ENCODE results near the gene HRCT1.

Gene HRCT1

GRCh38 chr9:35914301-35914807, 8.4 kb downstream of the HRCT1 start:
- H3K4me3 ChIP-seq (ENCODE audit: low read depth in 1 of 2, low read length in 2 of 2), result no peak overlapping the region
- no peaks in the 10 kb centered on the region for H3K36me3 ChIP-seq (ENCODE audit: insufficient read depth, low read length)
- H3K27ac ChIP-seq (ENCODE audit: low read length), result no peak overlapping the region
- no peaks in the 10 kb centered on the region for H3K27me3 ChIP-seq (ENCODE audit: insufficient read depth, low read length, poor library complexity)
- ATAC-seq (ENCODE audit: insufficient read depth, low read depth), result no peak; the same call in 2 of the 3 replicates
- no peaks in the 10 kb centered on the region for H4K20me1 ChIP-seq (ENCODE audit: insufficient read depth, low read length)
- no peak overlapping the region for H3K4me2 ChIP-seq (ENCODE audit: insufficient read depth, low read length)
- peaks cover 20% of the 10 kb centered on the region for H3K4me1 ChIP-seq (ENCODE audit: insufficient read depth, low read length)
- H2AFZ ChIP-seq (ENCODE audit: low read depth, low read length), result no peak overlapping the region
- H3K9ac ChIP-seq (ENCODE audit: low read depth, low read length), result no peak overlapping the region
- no peak for TF ChIP-seq CTCF (IDR thresholded peaks at IDR 0.05; ENCODE audit: borderline replicate concordance, extremely low read depth, low read length, poor library complexity, severe bottlenecking)
- no peak for TF ChIP-seq EZH2 (IDR thresholded peaks at IDR 0.05; ENCODE audit: borderline replicate concordance, low read depth, low read length, severe bottlenecking)
- H3K9me3 ChIP-seq (ENCODE audit: insufficient read depth, low read length, severe bottlenecking), result no peaks in the 10 kb centered on the region
- no peak for DNase-seq
- no peaks in the 10 kb centered on the region for H3K79me2 ChIP-seq (ENCODE audit: insufficient read depth, low read length)

- no peak overlapping the region for H3K9ac ChIP-seq (ENCODE audit: low read depth, low read length)
- ATAC-seq (ENCODE audit: insufficient read depth, low read depth), result no peak
Observed at GRCh38 chr9:35915681-35916294, 9.8 kb downstream of the HRCT1 start.

DNA sequence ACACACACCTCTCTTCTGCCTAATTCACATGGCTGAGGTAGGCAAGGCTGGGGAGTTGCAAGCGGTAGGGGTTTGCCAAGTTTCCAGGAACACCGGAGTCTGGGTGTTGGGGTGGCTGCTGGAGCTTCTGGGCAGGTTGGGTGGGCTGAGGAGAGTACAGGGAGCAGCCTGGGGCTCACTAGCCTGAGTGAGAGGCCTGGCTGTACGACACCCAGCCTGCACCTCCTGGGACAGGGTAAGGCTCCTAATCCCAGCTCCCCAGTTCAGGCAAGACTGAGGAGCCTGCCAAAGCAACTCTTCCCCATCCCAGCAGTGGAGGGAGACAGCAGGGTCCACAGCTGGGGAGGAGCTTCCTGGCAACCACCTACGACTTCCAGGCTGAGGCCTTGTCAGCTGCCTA, 11.3 kb downstream of the HRCT1 start:
- ATAC-seq (ENCODE audit: insufficient read depth, low read depth), result no peak
- H3K4me3 ChIP-seq (ENCODE audit: low read depth in 1 of 2, low read length in 2 of 2), result no peak overlapping the region
- H3K4me1 ChIP-seq (ENCODE audit: insufficient read depth, low read length), result no peaks in the 10 kb centered on the region
- no peak overlapping the region for H3K27ac ChIP-seq (ENCODE audit: low read length)
- TF ChIP-seq CTCF (IDR thresholded peaks at IDR 0.05; ENCODE audit: borderline replicate concordance, extremely low read depth, low read length, poor library complexity, severe bottlenecking), result no peak
- TF ChIP-seq EZH2 (IDR thresholded peaks at IDR 0.05; ENCODE audit: borderline replicate concordance, low read depth, low read length, severe bottlenecking), result no peak
- no peaks in the 10 kb centered on the region for H3K9me3 ChIP-seq (ENCODE audit: insufficient read depth, low read length, severe bottlenecking)
- H3K79me2 ChIP-seq (ENCODE audit: insufficient read depth, low read length), result no peaks in the 10 kb centered on the region
- H4K20me1 ChIP-seq (ENCODE audit: insufficient read depth, low read length), result no peaks in the 10 kb centered on the region
- no peak for DNase-seq
- no peaks in the 10 kb centered on the region for H3K27me3 ChIP-seq (ENCODE audit: insufficient read depth, low read length, poor library complexity)
- no peaks in the 10 kb centered on the region for H3K36me3 ChIP-seq (ENCODE audit: insufficient read depth, low read length)
- H3K4me2 ChIP-seq (ENCODE audit: insufficient read depth, low read length), result no peak overlapping the region
- no peak overlapping the region for H2AFZ ChIP-seq (ENCODE audit: low read depth, low read length)
- no peak overlapping the region for H3K9ac ChIP-seq (ENCODE audit: low read depth, low read length)

More at GRCh38 chr9:35915681-35916294, 9.8 kb downstream of the HRCT1 start:
- no peaks in the 10 kb centered on the region for H3K27me3 ChIP-seq (ENCODE audit: insufficient read depth, low read length, poor library complexity)
- H3K27ac ChIP-seq (ENCODE audit: low read length), result no peak overlapping the region
- no peaks in the 10 kb centered on the region for H4K20me1 ChIP-seq (ENCODE audit: insufficient read depth, low read length)
- H2AFZ ChIP-seq (ENCODE audit: low read depth, low read length), result no peak overlapping the region
- TF ChIP-seq CTCF (IDR thresholded peaks at IDR 0.05; ENCODE audit: borderline replicate concordance, extremely low read depth, low read length, poor library complexity, severe bottlenecking) (no peak), EZH2 (IDR thresholded peaks at IDR 0.05; ENCODE audit: borderline replicate concordance, low read depth, low read length, severe bottlenecking) (no peak)
- H3K36me3 ChIP-seq (ENCODE audit: insufficient read depth, low read length), result no peaks in the 10 kb centered on the region
- no peak overlapping the region for H3K4me3 ChIP-seq (ENCODE audit: low read depth in 1 of 2, low read length in 2 of 2)
- peaks cover 8% of the 10 kb centered on the region for H3K4me1 ChIP-seq (ENCODE audit: insufficient read depth, low read length)
- H3K9me3 ChIP-seq (ENCODE audit: insufficient read depth, low read length, severe bottlenecking), result no peaks in the 10 kb centered on the region
- DNase-seq, result no peak
- no peak overlapping the region for H3K4me2 ChIP-seq (ENCODE audit: insufficient read depth, low read length)
- no peaks in the 10 kb centered on the region for H3K79me2 ChIP-seq (ENCODE audit: insufficient read depth, low read length)
